HEK293 (cell line): Measurements from ENCODE around the gene CACNB2.

Experiments
- CTCF ChIA-PET: fragments of 350-600 bp; formaldehyde crosslinking; extraction: SDS; loops from one replicate; lab custom pipeline; 2021; ENCODE audit warnings: antibody characterized with exemption; lab: Yijun Ruan, JAX
- POLR2A ChIA-PET: fragments of 300-600 bp; formaldehyde crosslinking; extraction: SDS; loops from one replicate; lab custom pipeline; 2020; ENCODE audit warnings: antibody characterized with exemption, inconsistent platforms; lab: Yijun Ruan, JAX
- H3K27ac ChIP-seq: fragments of 200-500 bp; sonication (Bioruptor generic); 2 replicates; pipeline ENCODE4 v1.5.1; 2014; ENCODE audit warnings: low read depth, low read length, control low read depth, inconsistent platforms; ENCODE audit errors: extremely low read depth
- H3K36me3 ChIP-seq, 2 experiments: fragments of 200-500 bp in 1 of 2; sonication (Bioruptor generic) in 1 of 2; 1 replicate in 1 of 2; 2 replicates in 1 of 2; pipeline ENCODE4 v1.5.1; 2014 to 2017; ENCODE audit warnings: inconsistent platforms in 2 of 2, low read length in 2 of 2; ENCODE audit not compliant: control insufficient read depth in 2 of 2, insufficient read depth in 1 of 2
- H3K4me1 ChIP-seq: fragments of 200-500 bp; sonication (Bioruptor generic); 2 replicates; pipeline ENCODE4 v1.5.1; 2014; ENCODE audit warnings: mild to moderate bottlenecking, low read length, inconsistent platforms; ENCODE audit not compliant: control insufficient read depth, insufficient read depth
- H3K4me3 ChIP-seq: 2 replicates; pipeline ENCODE4 v1.5.1; 2011; ENCODE audit warnings: low read depth, mild to moderate bottlenecking, control low read depth, low read length, moderate library complexity
- H3K9me3 ChIP-seq: fragments of 200-500 bp; sonication (Bioruptor generic); 2 replicates; pipeline ENCODE4 v1.5.1; 2014; ENCODE audit warnings: low read depth, low read length, inconsistent platforms; ENCODE audit not compliant: control insufficient read depth, insufficient read depth
- GLI2 ChIP-seq: fragments of 450-650 bp; formaldehyde crosslinking; IDR thresholded peaks from 2 replicates; pipeline ENCODE4; 2017; ENCODE audit warnings: missing biosample characterization, missing genetic modification characterization, low read depth, borderline replicate concordance
- KLF10 ChIP-seq: fragments of 450-650 bp; IDR thresholded peaks from 2 replicates; pipeline ENCODE4 v1.5.1; 2018; ENCODE audit warnings: missing biosample characterization, mild to moderate bottlenecking, missing genetic modification characterization
- TSHZ1 ChIP-seq: fragments of 450-650 bp; formaldehyde crosslinking; IDR thresholded peaks from 2 replicates; pipeline ENCODE4 v1.5.1; 2016; ENCODE audit warnings: missing biosample characterization, missing genetic modification characterization, borderline replicate concordance
- YY1 ChIP-seq: fragments of 450-650 bp; formaldehyde crosslinking; IDR thresholded peaks from 2 replicates; pipeline ENCODE4 v1.5.1; 2018; ENCODE audit warnings: missing biosample characterization, missing genetic modification characterization
- ZBTB21 ChIP-seq: fragments of 450-650 bp; formaldehyde crosslinking; IDR thresholded peaks from 2 replicates; pipeline ENCODE4 v1.5.1; 2017; ENCODE audit warnings: missing biosample characterization, missing genetic modification characterization
- ZFHX2 ChIP-seq: fragments of 450-650 bp; formaldehyde crosslinking; conservative IDR thresholded peaks from 2 replicates; pipeline ENCODE4 v1.5.1; 2016; ENCODE audit warnings: missing biosample characterization, missing genetic modification characterization
- ZFP41 ChIP-seq: fragments of 450-650 bp; formaldehyde crosslinking; IDR thresholded peaks from 2 replicates; pipeline ENCODE4 v1.5.1; 2016; ENCODE audit warnings: missing biosample characterization, missing genetic modification characterization, borderline replicate concordance
- ZNF133 ChIP-seq: fragments of 450-650 bp; formaldehyde crosslinking; IDR thresholded peaks from 2 replicates; pipeline ENCODE4 v1.5.1; 2016; ENCODE audit warnings: missing biosample characterization, missing genetic modification characterization
- ZNF140 ChIP-seq: fragments of 450-650 bp; formaldehyde crosslinking; IDR thresholded peaks from 2 replicates; pipeline ENCODE4 v1.5.1; 2016; ENCODE audit warnings: missing biosample characterization, missing genetic modification characterization
- ZNF311 ChIP-seq: fragments of 450-650 bp; formaldehyde crosslinking; IDR thresholded peaks from 2 replicates; pipeline ENCODE4 v1.5.1; 2017; ENCODE audit warnings: missing biosample characterization, missing genetic modification characterization, borderline replicate concordance
- ZNF354C ChIP-seq: fragments of 450-650 bp; formaldehyde crosslinking; IDR thresholded peaks from 2 replicates; pipeline ENCODE4 v1.5.1; 2016; ENCODE audit warnings: missing biosample characterization, missing genetic modification characterization, low read depth, borderline replicate concordance
- ZNF423 ChIP-seq: fragments of 450-650 bp; formaldehyde crosslinking; IDR thresholded peaks from 2 replicates; pipeline ENCODE4 v1.5.1; 2016; ENCODE audit warnings: missing biosample characterization, missing genetic modification characterization
- ZNF488 ChIP-seq: fragments of 450-650 bp; formaldehyde crosslinking; IDR thresholded peaks from 2 replicates; pipeline ENCODE4 v1.5.1; 2016; ENCODE audit warnings: missing biosample characterization, missing genetic modification characterization
- ZNF510 ChIP-seq: fragments of 450-650 bp; formaldehyde crosslinking; IDR thresholded peaks from 2 replicates; pipeline ENCODE4 v1.5.1; 2018; ENCODE audit warnings: mild to moderate bottlenecking, missing genetic modification characterization, missing biosample characterization; ENCODE audit not compliant: insufficient replicate concordance
- ZNF521 ChIP-seq: fragments of 450-650 bp; formaldehyde crosslinking; IDR thresholded peaks from 2 replicates; pipeline ENCODE4 v1.5.1; 2017; ENCODE audit warnings: missing biosample characterization, mild to moderate bottlenecking, missing genetic modification characterization
- ZNF544 ChIP-seq: fragments of 450-650 bp; formaldehyde crosslinking; IDR thresholded peaks from 2 replicates; pipeline ENCODE4 v1.5.0; 2017; ENCODE audit warnings: missing biosample characterization, missing genetic modification characterization
- ZNF596 ChIP-seq: fragments of 450-650 bp; IDR thresholded peaks from 2 replicates; pipeline ENCODE4 v1.5.0; 2018; ENCODE audit warnings: missing biosample characterization, mild to moderate bottlenecking, missing genetic modification characterization, moderate library complexity
- ZNF623 ChIP-seq: fragments of 450-650 bp; formaldehyde crosslinking; IDR thresholded peaks from 2 replicates; pipeline ENCODE4 v1.5.1; 2016; ENCODE audit warnings: missing biosample characterization, missing genetic modification characterization
- ZNF624 ChIP-seq: fragments of 450-650 bp; formaldehyde crosslinking; IDR thresholded peaks from 2 replicates; pipeline ENCODE4 v1.5.1; 2017; ENCODE audit warnings: missing biosample characterization, missing genetic modification characterization
- ZNF626 ChIP-seq: fragments of 450-650 bp; sonication (Bioruptor Pico); formaldehyde crosslinking; IDR thresholded peaks from 2 replicates; pipeline ENCODE4 v1.5.1; 2018; ENCODE audit warnings: missing biosample characterization, missing genetic modification characterization, inconsistent platforms
- ZNF658 ChIP-seq: fragments of 450-650 bp; formaldehyde crosslinking; IDR thresholded peaks from 2 replicates; pipeline ENCODE4; 2016; ENCODE audit warnings: missing biosample characterization, missing genetic modification characterization
- ZNF670 ChIP-seq: fragments of 450-650 bp; formaldehyde crosslinking; IDR thresholded peaks from 2 replicates; pipeline ENCODE4 v1.5.1; 2016; ENCODE audit warnings: missing biosample characterization, missing genetic modification characterization, low read depth
- ZSCAN16 ChIP-seq: fragments of 450-650 bp; formaldehyde crosslinking; IDR thresholded peaks from 2 replicates; pipeline ENCODE4 v1.5.1; 2016; ENCODE audit warnings: missing biosample characterization, missing genetic modification characterization
- ZSCAN23 ChIP-seq: fragments of 450-650 bp; formaldehyde crosslinking; IDR thresholded peaks from 2 replicates; pipeline ENCODE4 v1.5.1; 2016; ENCODE audit warnings: missing biosample characterization, missing genetic modification characterization
- TF ChIP-seq, protein P1 (sequence below): IDR thresholded peaks from 2 replicates; pipeline ENCODE4 v1.6.1; 2011; ENCODE audit warnings: mild to moderate bottlenecking, low read depth, low read length, borderline replicate concordance
- TF ChIP-seq, protein P2 (sequence below): fragments of 450-650 bp; formaldehyde crosslinking; IDR thresholded peaks from 2 replicates; pipeline ENCODE4 v1.5.1; 2017; ENCODE audit warnings: missing biosample characterization, missing genetic modification characterization

CACNB2 gene

DNA sequence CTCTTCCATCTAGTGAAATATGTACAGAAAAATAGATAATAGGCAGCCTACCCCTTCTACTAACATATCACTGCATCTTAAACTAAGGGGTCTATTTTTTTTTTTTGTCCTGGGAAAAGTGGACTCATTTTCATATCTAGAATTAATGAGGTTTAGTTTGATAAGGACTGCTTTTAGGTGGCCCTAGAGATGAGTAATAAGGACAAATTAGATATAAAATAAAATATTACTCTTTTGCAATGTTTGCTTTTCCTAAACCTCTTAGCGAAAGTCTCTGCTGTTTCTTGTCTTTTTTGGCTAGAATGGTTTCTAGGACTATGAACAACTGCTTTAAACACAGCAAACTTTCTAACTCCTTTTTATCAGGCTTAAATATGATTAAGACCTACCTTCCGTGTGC lies 83.7 kb downstream of the CACNB2 start:
- Histone ChIP-seq H3K27ac (no peak overlapping the region), H3K9me3 (no peaks in the 10 kb centered on the region), H3K4me1 (no peaks in the 10 kb centered on the region; the same call in 1 of the 2 replicates), H3K4me3 (no peak overlapping the region), H3K36me3 (no peaks in the 10 kb centered on the region)
- ChIA-PET CTCF (interaction anchor here (0.6 to 2.3 kb wide), 2 partner anchors 375 to 418 kb away, joined by 3 to 8 read pairs; no protein-coding TSS in a partner anchor), POLR2A (no interaction called here)
- TF ChIP-seq ZNF423 (tag by site-specific recombination) = no peak
- no peak for TF ChIP-seq ZSCAN23 (tag by site-specific recombination)
- no peak for TF ChIP-seq ZSCAN16
- no peak for TF ChIP-seq ZNF510 (tag by site-specific recombination)
- TF ChIP-seq KLF10 (tag by site-specific recombination) = no peak
- TF ChIP-seq ZNF521 (tag by site-specific recombination) = no peak
- TF ChIP-seq ZNF596 (tag by site-specific recombination) = no peak
- no peak for TF ChIP-seq ZNF354C
- no peak for TF ChIP-seq YY1
- TF ChIP-seq ZFP41 = no peak
- no peak for TF ChIP-seq ZNF670 (tag by site-specific recombination)
- no peak for TF ChIP-seq GLI2 (tag by site-specific recombination)
- TF ChIP-seq ZFHX2 (tag by site-specific recombination) = no peak
- no peak for TF ChIP-seq ZNF311 (tag by site-specific recombination)
- no peak for TF ChIP-seq ZNF488 (tag by site-specific recombination)

GRCh38 chr10:18224626-18225445 lies 84.6 kb downstream of the CACNB2 start:
- TF ChIP-seq, protein P1, sequence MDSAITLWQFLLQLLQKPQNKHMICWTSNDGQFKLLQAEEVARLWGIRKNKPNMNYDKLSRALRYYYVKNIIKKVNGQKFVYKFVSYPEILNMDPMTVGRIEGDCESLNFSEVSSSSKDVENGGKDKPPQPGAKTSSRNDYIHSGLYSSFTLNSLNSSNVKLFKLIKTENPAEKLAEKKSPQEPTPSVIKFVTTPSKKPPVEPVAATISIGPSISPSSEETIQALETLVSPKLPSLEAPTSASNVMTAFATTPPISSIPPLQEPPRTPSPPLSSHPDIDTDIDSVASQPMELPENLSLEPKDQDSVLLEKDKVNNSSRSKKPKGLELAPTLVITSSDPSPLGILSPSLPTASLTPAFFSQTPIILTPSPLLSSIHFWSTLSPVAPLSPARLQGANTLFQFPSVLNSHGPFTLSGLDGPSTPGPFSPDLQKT = no peak
- TF ChIP-seq ZBTB21 = no peak
- no peak for TF ChIP-seq ZNF133 (tag by site-specific recombination)
- TF ChIP-seq ZNF658 = no peak
- no peak for TF ChIP-seq ZNF140 (tag by site-specific recombination)
- TF ChIP-seq, protein P2, sequence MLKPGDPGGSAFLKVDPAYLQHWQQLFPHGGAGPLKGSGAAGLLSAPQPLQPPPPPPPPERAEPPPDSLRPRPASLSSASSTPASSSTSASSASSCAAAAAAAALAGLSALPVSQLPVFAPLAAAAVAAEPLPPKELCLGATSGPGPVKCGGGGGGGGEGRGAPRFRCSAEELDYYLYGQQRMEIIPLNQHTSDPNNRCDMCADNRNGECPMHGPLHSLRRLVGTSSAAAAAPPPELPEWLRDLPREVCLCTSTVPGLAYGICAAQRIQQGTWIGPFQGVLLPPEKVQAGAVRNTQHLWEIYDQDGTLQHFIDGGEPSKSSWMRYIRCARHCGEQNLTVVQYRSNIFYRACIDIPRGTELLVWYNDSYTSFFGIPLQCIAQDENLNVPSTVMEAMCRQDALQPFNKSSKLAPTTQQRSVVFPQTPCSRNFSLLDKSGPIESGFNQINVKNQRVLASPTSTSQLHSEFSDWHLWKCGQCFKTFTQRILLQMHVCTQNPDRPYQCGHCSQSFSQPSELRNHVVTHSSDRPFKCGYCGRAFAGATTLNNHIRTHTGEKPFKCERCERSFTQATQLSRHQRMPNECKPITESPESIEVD = no peak
- no peak for TF ChIP-seq ZNF623 (tag by site-specific recombination)
- TF ChIP-seq TSHZ1 = no peak
- no peak for TF ChIP-seq ZNF544
- no peak for TF ChIP-seq ZNF624 (tag by site-specific recombination)
- no peak for TF ChIP-seq ZNF626
- H3K9me3 ChIP-seq = no peaks in the 10 kb centered on the region
- H3K4me3 ChIP-seq = no peak overlapping the region
- no peaks in the 10 kb centered on the region for H3K36me3 ChIP-seq
- H3K4me1 ChIP-seq = no peaks in the 10 kb centered on the region; the same call in 1 of the 2 replicates
- ChIA-PET CTCF (interaction anchor here (0.9 to 2.3 kb wide), 2 partner anchors 14 to 376 kb away, joined by 3 to 8 read pairs; no protein-coding TSS in a partner anchor), POLR2A (no interaction called here)
- H3K27ac ChIP-seq = no peak overlapping the region
